ENCODE measurements around the gene CACNA1E.

DNA sequence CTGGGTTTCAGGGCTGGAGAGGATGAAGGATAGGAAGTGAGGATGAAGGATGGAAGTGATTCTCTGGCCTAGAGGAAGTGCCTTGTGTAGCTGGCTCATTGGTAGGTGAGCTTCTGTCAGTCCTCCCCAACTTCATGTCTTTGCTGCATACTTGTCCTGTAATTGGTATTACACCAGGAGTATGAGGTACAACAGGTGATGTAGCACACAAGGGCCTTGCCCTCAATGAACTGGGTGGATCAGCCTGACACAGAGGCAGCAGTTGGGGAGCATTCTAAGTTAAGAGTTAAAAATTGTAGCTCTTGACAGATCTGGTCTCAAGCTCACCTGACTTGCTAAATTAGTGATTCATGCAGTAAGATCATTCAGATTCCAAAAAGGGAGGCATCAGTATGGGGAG lies 37.9 kb upstream of the CACNA1E start:
- TF ChIP-seq, protein P1, sequence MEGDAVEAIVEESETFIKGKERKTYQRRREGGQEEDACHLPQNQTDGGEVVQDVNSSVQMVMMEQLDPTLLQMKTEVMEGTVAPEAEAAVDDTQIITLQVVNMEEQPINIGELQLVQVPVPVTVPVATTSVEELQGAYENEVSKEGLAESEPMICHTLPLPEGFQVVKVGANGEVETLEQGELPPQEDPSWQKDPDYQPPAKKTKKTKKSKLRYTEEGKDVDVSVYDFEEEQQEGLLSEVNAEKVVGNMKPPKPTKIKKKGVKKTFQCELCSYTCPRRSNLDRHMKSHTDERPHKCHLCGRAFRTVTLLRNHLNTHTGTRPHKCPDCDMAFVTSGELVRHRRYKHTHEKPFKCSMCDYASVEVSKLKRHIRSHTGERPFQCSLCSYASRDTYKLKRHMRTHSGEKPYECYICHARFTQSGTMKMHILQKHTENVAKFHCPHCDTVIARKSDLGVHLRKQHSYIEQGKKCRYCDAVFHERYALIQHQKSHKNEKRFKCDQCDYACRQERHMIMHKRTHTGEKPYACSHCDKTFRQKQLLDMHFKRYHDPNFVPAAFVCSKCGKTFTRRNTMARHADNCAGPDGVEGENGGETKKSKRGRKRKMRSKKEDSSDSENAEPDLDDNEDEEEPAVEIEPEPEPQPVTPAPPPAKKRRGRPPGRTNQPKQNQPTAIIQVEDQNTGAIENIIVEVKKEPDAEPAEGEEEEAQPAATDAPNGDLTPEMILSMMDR (IDR thresholded peaks at IDR 0.05 in 4 of 5, conservative IDR thresholded peaks at IDR 0.05 in 1 of 5) = no peak
- no peak for TF ChIP-seq POLR2A (IDR thresholded peaks at IDR 0.05)

Data from gastrocnemius medialis (tissue), 4 donors.